GM23338 (cell line): ENCODE measurements around the gene MMP15. TPM values are rescaled to one million over a fixed set of nuclear protein-coding genes. Genes with fewer than 3 reads are reported as not detected.
"Not testable (repeated sequence)": the region's sequence is repeated elsewhere in the genome, so short reads cannot be mapped to it uniquely, and the experiment has no call there.

Experiments
- ATAC-seq: fragments of 200-7000 bp; cut with Tn5 transposase; 3 replicates; pipeline ENCODE4 v1.9.1; 2020
- DNase-seq: peaks from one replicate; pipeline ENCODE4 v3.0.0-alpha.2; 2015; ENCODE audit warnings: low spot score
- H2AFZ ChIP-seq: fragments of 200-600 bp; sonication (generic); 2 replicates; pipeline ENCODE4 v1.8.0; 2016; ENCODE audit warnings: antibody characterized with exemption, mild to moderate bottlenecking, moderate library complexity
- H3F3A ChIP-seq: fragments of 200-600 bp; sonication (generic); replicated peaks from 2 replicates; pipeline ENCODE4 v1.8.0; 2017; ENCODE audit warnings: antibody characterized with exemption, mixed run types, low read depth
- H3K27ac ChIP-seq: fragments of 200-600 bp; sonication (generic); 2 replicates; pipeline ENCODE4 v1.6.1; 2016; ENCODE audit warnings: low read depth
- H3K27me3 ChIP-seq: fragments of 200-600 bp; sonication (generic); 2 replicates; pipeline ENCODE4 v1.8.0; 2016; ENCODE audit warnings: mild to moderate bottlenecking, mixed run types, moderate library complexity; ENCODE audit not compliant: insufficient read depth
- H3K36me3 ChIP-seq: fragments of 200-600 bp; sonication (generic); 2 replicates; pipeline ENCODE4 v1.8.0; 2016; ENCODE audit warnings: mild to moderate bottlenecking; ENCODE audit not compliant: insufficient read depth
- H3K4me1 ChIP-seq: fragments of 200-600 bp; sonication (generic); 2 replicates; pipeline ENCODE4 v1.8.0; 2016; ENCODE audit warnings: mild to moderate bottlenecking, moderate library complexity; ENCODE audit not compliant: insufficient read depth
- H3K4me2 ChIP-seq: fragments of 200-600 bp; sonication (generic); 2 replicates; pipeline ENCODE4 v1.7.1; 2017; ENCODE audit warnings: mixed run types
- H3K4me3 ChIP-seq: fragments of 200-600 bp; sonication (generic); 2 replicates; pipeline ENCODE4 v1.6.1; 2016; ENCODE audit warnings: mixed run types
- H3K79me2 ChIP-seq: fragments of 200-600 bp; sonication (generic); replicated peaks from 2 replicates; pipeline ENCODE4 v1.8.0; 2017; ENCODE audit warnings: mild to moderate bottlenecking; ENCODE audit not compliant: insufficient read depth
- H3K9me2 ChIP-seq: fragments of 200-600 bp; sonication (generic); 2 replicates; pipeline ENCODE4 v1.8.0; 2017; ENCODE audit not compliant: insufficient read depth
- H4K20me1 ChIP-seq: fragments of 200-600 bp; sonication (generic); replicated peaks from 2 replicates; pipeline ENCODE4 v1.8.0; 2017; ENCODE audit warnings: mild to moderate bottlenecking; ENCODE audit not compliant: insufficient read depth
- H3K27ac Mint-ChIP-seq: 2 replicates; pipeline ENCODE4 v1.8.0; 2020; ENCODE audit warnings: inconsistent platforms, mild to moderate bottlenecking, moderate library complexity, mixed read lengths
- H3K27me3 Mint-ChIP-seq: 3 replicates; pipeline ENCODE4 v1.8.0; 2022; ENCODE audit warnings: low read depth, mild to moderate bottlenecking, moderate library complexity, mixed read lengths, inconsistent platforms; ENCODE audit not compliant: insufficient read depth, poor library complexity
- H3K36me3 Mint-ChIP-seq: 3 replicates; pipeline ENCODE4 v1.8.0; 2021; ENCODE audit warnings: low read depth, mild to moderate bottlenecking, inconsistent platforms, moderate library complexity, mixed read lengths
- H3K4me1 Mint-ChIP-seq: 3 replicates; pipeline ENCODE4 v1.8.0; 2020; ENCODE audit warnings: mild to moderate bottlenecking, inconsistent platforms, mixed read lengths
- H3K4me3 Mint-ChIP-seq: 3 replicates; pipeline ENCODE4 v1.8.0; 2021; ENCODE audit warnings: moderate library complexity, mild to moderate bottlenecking, inconsistent platforms, mixed read lengths
- H3K9me3 Mint-ChIP-seq: 3 replicates; pipeline ENCODE4 v1.8.0; 2020; ENCODE audit warnings: moderate library complexity, mild to moderate bottlenecking, inconsistent platforms, mixed read lengths
- CREB1 ChIP-seq: fragments of 250-450 bp; sonication (Bioruptor Pico); IDR thresholded peaks from 2 replicates; pipeline ENCODE4 v1.5.0; 2020; ENCODE audit warnings: low read depth, mild to moderate bottlenecking, moderate library complexity
- EZH2 ChIP-seq: fragments of 200-600 bp; sonication (generic); IDR thresholded peaks from one replicate; pipeline ENCODE4 v1.8.0; 2017; ENCODE audit warnings: antibody characterized with exemption, mild to moderate bottlenecking, low read depth; ENCODE audit not compliant: unreplicated experiment
- NANOG ChIP-seq: IDR thresholded peaks from 2 replicates; pipeline ENCODE4 v1.6.1; 2016; ENCODE audit warnings: antibody characterized with exemption, borderline replicate concordance
- POLR2AphosphoS5 ChIP-seq: IDR thresholded peaks from 2 replicates; pipeline ENCODE4 v1.6.1; 2016; ENCODE audit warnings: antibody characterized with exemption, low read depth
- STAT1 ChIP-seq: IDR thresholded peaks from one replicate; pipeline ENCODE4 v1.6.1; 2016; ENCODE audit warnings: antibody characterized with exemption; ENCODE audit not compliant: unreplicated experiment
- polyA plus RNA-seq: library from polyadenylated mRNA; unstranded; fragments of >200 nt; fragmentation: Nextera tagmentation; extraction: Ambion mirVana; gene quantifications from 2 replicates; pipeline ENCODE4 v1.2.1, GENCODE V29; 2016
- total RNA-seq: library from RNA; depleted of rRNA; stranded (reverse); fragments of >200 nt; shearing (Covaris generic); gene quantifications from 2 replicates; pipeline ENCODE4 v1.2.3, GENCODE V29; 2014
- TF ChIP-seq, protein P1 (sequence below): fragments of 250-450 bp; sonication (Bioruptor Pico); IDR thresholded peaks from 2 replicates; pipeline ENCODE4 v1.5.0; 2020; ENCODE audit warnings: mild to moderate bottlenecking, moderate library complexity
- TF ChIP-seq, protein P2 (sequence below), 2 experiments: fragments of 200-600 bp in 1 of 2; sonication (generic) in 1 of 2; conservative IDR thresholded peaks; 2 replicates each; pipeline versions ENCODE4 v1.5.1 to v1.6.1; 2016 to 2017; ENCODE audit warnings: antibody characterized with exemption in 2 of 2, low read depth in 2 of 2, mild to moderate bottlenecking in 2 of 2, moderate library complexity in 1 of 2

Gene MMP15
- total and polyA plus RNA-seq, 2 experiments from 2014 or later = 10.9 to 79.1 TPM

DNA sequence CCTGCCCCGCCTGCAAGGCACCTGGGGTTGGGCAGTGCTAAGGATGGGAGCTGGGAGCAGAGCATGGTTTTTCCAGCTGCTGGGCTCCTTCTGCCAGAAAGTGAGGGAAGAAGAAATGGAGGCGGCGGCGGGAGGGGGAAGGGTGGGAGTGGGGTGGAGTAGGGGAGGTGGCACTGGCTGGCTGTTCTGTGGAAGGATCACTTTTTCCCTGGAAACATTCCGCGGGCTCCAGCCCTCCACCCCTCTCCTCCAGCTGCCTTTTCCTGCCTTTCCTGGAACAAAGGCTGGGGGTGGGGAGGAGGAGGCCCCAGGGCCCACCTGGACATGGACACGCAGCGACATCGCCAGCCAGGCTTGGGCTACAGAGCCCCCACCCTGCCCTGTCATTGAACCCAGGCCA is 62.5 kb downstream of the MMP15 start (continued):
- TF ChIP-seq, protein P1, sequence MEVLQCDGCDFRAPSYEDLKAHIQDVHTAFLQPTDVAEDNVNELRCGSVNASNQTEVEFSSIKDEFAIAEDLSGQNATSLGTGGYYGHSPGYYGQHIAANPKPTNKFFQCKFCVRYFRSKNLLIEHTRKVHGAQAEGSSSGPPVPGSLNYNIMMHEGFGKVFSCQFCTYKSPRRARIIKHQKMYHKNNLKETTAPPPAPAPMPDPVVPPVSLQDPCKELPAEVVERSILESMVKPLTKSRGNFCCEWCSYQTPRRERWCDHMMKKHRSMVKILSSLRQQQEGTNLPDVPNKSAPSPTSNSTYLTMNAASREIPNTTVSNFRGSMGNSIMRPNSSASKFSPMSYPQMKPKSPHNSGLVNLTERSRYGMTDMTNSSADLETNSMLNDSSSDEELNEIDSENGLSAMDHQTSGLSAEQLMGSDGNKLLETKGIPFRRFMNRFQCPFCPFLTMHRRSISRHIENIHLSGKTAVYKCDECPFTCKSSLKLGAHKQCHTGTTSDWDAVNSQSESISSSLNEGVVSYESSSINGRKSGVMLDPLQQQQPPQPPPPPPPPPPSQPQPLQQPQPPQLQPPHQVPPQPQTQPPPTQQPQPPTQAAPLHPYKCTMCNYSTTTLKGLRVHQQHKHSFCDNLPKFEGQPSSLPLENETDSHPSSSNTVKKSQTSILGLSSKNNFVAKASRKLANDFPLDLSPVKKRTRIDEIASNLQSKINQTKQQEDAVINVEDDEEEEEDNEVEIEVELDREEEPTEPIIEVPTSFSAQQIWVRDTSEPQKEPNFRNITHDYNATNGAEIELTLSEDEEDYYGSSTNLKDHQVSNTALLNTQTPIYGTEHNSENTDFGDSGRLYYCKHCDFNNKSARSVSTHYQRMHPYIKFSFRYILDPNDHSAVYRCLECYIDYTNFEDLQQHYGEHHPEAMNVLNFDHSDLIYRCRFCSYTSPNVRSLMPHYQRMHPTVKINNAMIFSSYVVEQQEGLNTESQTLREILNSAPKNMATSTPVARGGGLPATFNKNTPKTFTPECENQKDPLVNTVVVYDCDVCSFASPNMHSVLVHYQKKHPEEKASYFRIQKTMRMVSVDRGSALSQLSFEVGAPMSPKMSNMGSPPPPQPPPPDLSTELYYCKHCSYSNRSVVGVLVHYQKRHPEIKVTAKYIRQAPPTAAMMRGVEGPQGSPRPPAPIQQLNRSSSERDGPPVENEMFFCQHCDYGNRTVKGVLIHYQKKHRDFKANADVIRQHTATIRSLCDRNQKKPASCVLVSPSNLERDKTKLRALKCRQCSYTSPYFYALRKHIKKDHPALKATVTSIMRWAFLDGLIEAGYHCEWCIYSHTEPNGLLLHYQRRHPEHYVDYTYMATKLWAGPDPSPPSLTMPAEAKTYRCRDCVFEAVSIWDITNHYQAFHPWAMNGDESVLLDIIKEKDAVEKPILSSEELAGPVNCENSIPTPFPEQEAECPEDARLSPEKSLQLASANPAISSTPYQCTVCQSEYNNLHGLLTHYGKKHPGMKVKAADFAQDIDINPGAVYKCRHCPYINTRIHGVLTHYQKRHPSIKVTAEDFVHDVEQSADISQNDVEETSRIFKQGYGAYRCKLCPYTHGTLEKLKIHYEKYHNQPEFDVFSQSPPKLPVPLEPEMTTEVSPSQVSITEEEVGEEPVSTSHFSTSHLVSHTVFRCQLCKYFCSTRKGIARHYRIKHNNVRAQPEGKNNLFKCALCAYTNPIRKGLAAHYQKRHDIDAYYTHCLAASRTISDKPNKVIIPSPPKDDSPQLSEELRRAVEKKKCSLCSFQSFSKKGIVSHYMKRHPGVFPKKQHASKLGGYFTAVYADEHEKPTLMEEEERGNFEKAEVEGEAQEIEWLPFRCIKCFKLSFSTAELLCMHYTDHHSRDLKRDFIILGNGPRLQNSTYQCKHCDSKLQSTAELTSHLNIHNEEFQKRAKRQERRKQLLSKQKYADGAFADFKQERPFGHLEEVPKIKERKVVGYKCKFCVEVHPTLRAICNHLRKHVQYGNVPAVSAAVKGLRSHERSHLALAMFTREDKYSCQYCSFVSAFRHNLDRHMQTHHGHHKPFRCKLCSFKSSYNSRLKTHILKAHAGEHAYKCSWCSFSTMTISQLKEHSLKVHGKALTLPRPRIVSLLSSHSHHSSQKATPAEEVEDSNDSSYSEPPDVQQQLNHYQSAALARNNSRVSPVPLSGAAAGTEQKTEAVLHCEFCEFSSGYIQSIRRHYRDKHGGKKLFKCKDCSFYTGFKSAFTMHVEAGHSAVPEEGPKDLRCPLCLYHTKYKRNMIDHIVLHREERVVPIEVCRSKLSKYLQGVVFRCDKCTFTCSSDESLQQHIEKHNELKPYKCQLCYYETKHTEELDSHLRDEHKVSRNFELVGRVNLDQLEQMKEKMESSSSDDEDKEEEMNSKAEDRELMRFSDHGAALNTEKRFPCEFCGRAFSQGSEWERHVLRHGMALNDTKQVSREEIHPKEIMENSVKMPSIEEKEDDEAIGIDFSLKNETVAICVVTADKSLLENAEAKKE (CRISPR knock-in tag) = no peak
- TF ChIP-seq POLR2AphosphoS5 (no peak), CREB1 (no peak), STAT1 (no peak), NANOG (no peak), EZH2 (no peak)
- TF ChIP-seq, protein P2, sequence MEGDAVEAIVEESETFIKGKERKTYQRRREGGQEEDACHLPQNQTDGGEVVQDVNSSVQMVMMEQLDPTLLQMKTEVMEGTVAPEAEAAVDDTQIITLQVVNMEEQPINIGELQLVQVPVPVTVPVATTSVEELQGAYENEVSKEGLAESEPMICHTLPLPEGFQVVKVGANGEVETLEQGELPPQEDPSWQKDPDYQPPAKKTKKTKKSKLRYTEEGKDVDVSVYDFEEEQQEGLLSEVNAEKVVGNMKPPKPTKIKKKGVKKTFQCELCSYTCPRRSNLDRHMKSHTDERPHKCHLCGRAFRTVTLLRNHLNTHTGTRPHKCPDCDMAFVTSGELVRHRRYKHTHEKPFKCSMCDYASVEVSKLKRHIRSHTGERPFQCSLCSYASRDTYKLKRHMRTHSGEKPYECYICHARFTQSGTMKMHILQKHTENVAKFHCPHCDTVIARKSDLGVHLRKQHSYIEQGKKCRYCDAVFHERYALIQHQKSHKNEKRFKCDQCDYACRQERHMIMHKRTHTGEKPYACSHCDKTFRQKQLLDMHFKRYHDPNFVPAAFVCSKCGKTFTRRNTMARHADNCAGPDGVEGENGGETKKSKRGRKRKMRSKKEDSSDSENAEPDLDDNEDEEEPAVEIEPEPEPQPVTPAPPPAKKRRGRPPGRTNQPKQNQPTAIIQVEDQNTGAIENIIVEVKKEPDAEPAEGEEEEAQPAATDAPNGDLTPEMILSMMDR (conservative IDR thresholded peaks at IDR 0.05; ENCODE audit: low read depth in 2 of 2) = no peak

DNA sequence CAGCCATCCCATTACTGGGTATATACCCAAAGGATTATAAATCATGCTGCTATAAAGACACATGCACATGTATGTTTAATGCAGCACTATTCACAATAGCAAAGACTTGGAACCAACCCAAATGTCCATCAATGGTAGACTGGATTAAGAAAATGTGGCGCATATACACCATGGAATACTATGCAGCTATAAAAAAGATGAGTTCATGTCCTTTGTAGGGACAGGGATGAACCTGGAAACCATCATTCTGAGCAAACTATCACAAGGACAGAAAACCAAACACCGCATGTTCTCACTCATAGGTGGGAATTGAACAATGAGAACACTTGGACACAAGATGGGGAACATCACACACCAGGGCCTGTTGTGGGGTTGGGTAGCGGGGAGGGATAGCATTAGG is 64.8 kb downstream of the MMP15 start:
- H3K27me3 ChIP-seq, H3K4me3 Mint-ChIP-seq, H3F3A ChIP-seq, DNase-seq, H4K20me1 ChIP-seq, H3K27ac Mint-ChIP-seq, H3K27ac ChIP-seq, H3K36me3 Mint-ChIP-seq, H3K4me1 ChIP-seq, H3K9me3 Mint-ChIP-seq, ATAC-seq, H3K9me2 ChIP-seq, H3K4me2 ChIP-seq, H3K4me1 Mint-ChIP-seq, H3K36me3 ChIP-seq, H3K27me3 Mint-ChIP-seq, H3K79me2 ChIP-seq, H3K4me3 ChIP-seq, H2AFZ ChIP-seq: not testable (repeated sequence)
